Chondrocyte (in vitro differentiated cells): Measurements from ENCODE around the gene PIMREG. TPM values are rescaled to one million over a fixed set of nuclear protein-coding genes. Genes with fewer than 3 reads are reported as not detected.

Source experiments
- DNase-seq: peaks from one replicate; pipeline ENCODE4 v3.0.0; 2021; ENCODE audit warnings: mixed read lengths, low spot score
- H3K27ac Mint-ChIP-seq: one replicate; pipeline ENCODE4 v1.8.0; 2021; ENCODE audit warnings: mild to moderate bottlenecking, moderate library complexity, mixed read lengths; ENCODE audit not compliant: unreplicated experiment
- H3K27me3 Mint-ChIP-seq: 2 replicates; pipeline ENCODE4 v1.8.0; 2021; ENCODE audit warnings: low read depth, mixed read lengths
- H3K36me3 Mint-ChIP-seq: 2 replicates; pipeline ENCODE4 v1.8.0; 2021; ENCODE audit warnings: low read depth, mixed read lengths
- H3K4me1 Mint-ChIP-seq: 2 replicates; pipeline ENCODE4 v1.8.0; 2021; ENCODE audit warnings: low read depth, mild to moderate bottlenecking, mixed read lengths
- H3K4me3 Mint-ChIP-seq: one replicate; pipeline ENCODE4 v1.8.0; 2021; ENCODE audit warnings: mild to moderate bottlenecking, moderate library complexity, mixed read lengths; ENCODE audit not compliant: unreplicated experiment
- H3K9me3 Mint-ChIP-seq: 2 replicates; pipeline ENCODE4 v1.8.0; 2021; ENCODE audit warnings: low read depth, mixed read lengths
- CTCF ChIP-seq: fragments of 200-600 bp; sonication (generic); IDR thresholded peaks from 2 replicates; pipeline ENCODE4 v1.5.0; 2021; ENCODE audit warnings: antibody characterized with exemption, mild to moderate bottlenecking, moderate library complexity
- total RNA-seq: library from RNA; stranded (reverse); gene quantifications from 3 replicates; pipeline ENCODE4 v1.2.1, GENCODE V29; 2021

Gene PIMREG
- total RNA-seq, 1 donor from 2014 or later = 7.0 TPM

GRCh38 chr17:6429266-6429665, 15.0 kb upstream of the PIMREG start:
- no peak for TF ChIP-seq CTCF
- Mint-ChIP-seq H3K9me3 (peaks cover 8% of the 10 kb centered on the region), H3K4me1 (peaks cover 3% of the 10 kb centered on the region), H3K36me3 (peaks cover 6% of the 10 kb centered on the region), H3K27me3 (peaks cover 11% of the 10 kb centered on the region), H3K27ac (no peak overlapping the region), H3K4me3 (no peak overlapping the region)
- DNase-seq = no peak

- TF ChIP-seq CTCF = peak; percentile 61
- Mint-ChIP-seq H3K4me3 (no peak overlapping the region), H3K27me3 (peaks cover 5% of the 10 kb centered on the region), H3K27ac (no peak overlapping the region), H3K9me3 (peaks cover 8% of the 10 kb centered on the region), H3K4me1 (peaks cover 3% of the 10 kb centered on the region), H3K36me3 (peaks cover 6% of the 10 kb centered on the region)
- no peak for DNase-seq
Measured at GRCh38 chr17:6430769-6431168, 13.5 kb upstream of the PIMREG start.

- Mint-ChIP-seq H3K4me3 (no peak within 1 kb of the TSS), H3K4me1 (no peaks in the 10 kb centered on the region), H3K27ac (no peak within 1 kb of the TSS), H3K36me3 (peaks cover 3% of the 10 kb centered on the region), H3K9me3 (peaks cover 8% of the 10 kb centered on the region), H3K27me3 (peaks cover 12% of the 10 kb centered on the region)
- no peak for TF ChIP-seq CTCF
- no peak for DNase-seq
Measured at GRCh38 chr17:6435051-6435450, 9.2 kb upstream of the PIMREG start, which contains the start of gene AIPL1. TSS of gene AIPL1 (minus strand) at chr17:6435121. CDS start at chr17:6435104, 17 bp downstream.

- Mint-ChIP-seq H3K4me3 (no peak overlapping the region), H3K27me3 (peaks cover 12% of the 10 kb centered on the region), H3K9me3 (peaks cover 4% of the 10 kb centered on the region), H3K4me1 (no peaks in the 10 kb centered on the region), H3K36me3 (peaks cover 3% of the 10 kb centered on the region), H3K27ac (no peak overlapping the region)
- DNase-seq = no peak
- TF ChIP-seq CTCF = peak; percentile 85
Measured at GRCh38 chr17:6435968-6436367, 8.3 kb upstream of the PIMREG start.

GRCh38 chr17:6437466-6437865, 6.8 kb upstream of the PIMREG start:
- Mint-ChIP-seq H3K27ac (no peak overlapping the region), H3K36me3 (no peaks in the 10 kb centered on the region), H3K4me1 (no peaks in the 10 kb centered on the region), H3K4me3 (no peak overlapping the region), H3K27me3 (peaks cover 10% of the 10 kb centered on the region), H3K9me3 (no peaks in the 10 kb centered on the region)
- no peak for TF ChIP-seq CTCF
- no peak for DNase-seq
